Tibial artery (tissue), 4 donors: Measurements from ENCODE around the gene CLECL1.

Experiments
- DNase-seq, 2 donors: peaks; one replicate each; pipeline ENCODE4 v3.0.0-alpha.2; 2019
- H3K27ac ChIP-seq, 2 donors: fragments of 200-600 bp; sonication (generic) in 1 of 2; 1 replicate in 1 of 2; 2 replicates in 1 of 2; pipeline ENCODE4 v1.5.1; 2018 to 2019; ENCODE audit warnings: mild to moderate bottlenecking in 1 of 2
- H3K27me3 ChIP-seq, 2 donors: fragments of 200-600 bp; sonication (generic) in 1 of 2; one replicate each; pipeline versions ENCODE4 v1.5.1 to v1.6.0; 2016 to 2019
- H3K36me3 ChIP-seq, 3 donors: fragments of 200-600 bp; sonication (generic) in 2 of 3; one replicate each; pipeline ENCODE4 v1.5.1; 2016 to 2019; ENCODE audit warnings: mild to moderate bottlenecking in 2 of 3
- H3K4me1 ChIP-seq, 4 donors: fragments of 200-600 bp; sonication (generic) in 2 of 4; 1 replicate in 3 of 4; 2 replicates in 1 of 4; pipeline ENCODE4 v1.5.1; 2016 to 2019
- H3K4me3 ChIP-seq, 2 donors: fragments of 200-600 bp; sonication (generic) in 1 of 2; 1 replicate in 1 of 2; 2 replicates in 1 of 2; pipeline ENCODE4 v1.5.1; 2018 to 2019; ENCODE audit warnings: mild to moderate bottlenecking in 2 of 2
- H3K9me3 ChIP-seq, 3 donors: fragments of 200-600 bp; sonication (generic) in 1 of 3; one replicate each; pipeline ENCODE4 v1.5.1; 2016 to 2019
- intact Hi-C: fragments of 100-400 bp; cut with DNase I; formaldehyde crosslinking; loops from one replicate; pipeline ENCODE4 v1.15.0; 2023; ENCODE audit warnings: low total_unique reads
- TF ChIP-seq, protein P1 (sequence below), 2 experiments: fragments of 200-600 bp in 1 of 2; fragments of 450-650 bp in 1 of 2; IDR thresholded peaks; one replicate each; pipeline ENCODE4 v1.5.1; 2017 to 2019; ENCODE audit warnings: antibody characterized with exemption in 2 of 2, mild to moderate bottlenecking in 1 of 2, moderate library complexity in 1 of 2

CLECL1 gene

DNA sequence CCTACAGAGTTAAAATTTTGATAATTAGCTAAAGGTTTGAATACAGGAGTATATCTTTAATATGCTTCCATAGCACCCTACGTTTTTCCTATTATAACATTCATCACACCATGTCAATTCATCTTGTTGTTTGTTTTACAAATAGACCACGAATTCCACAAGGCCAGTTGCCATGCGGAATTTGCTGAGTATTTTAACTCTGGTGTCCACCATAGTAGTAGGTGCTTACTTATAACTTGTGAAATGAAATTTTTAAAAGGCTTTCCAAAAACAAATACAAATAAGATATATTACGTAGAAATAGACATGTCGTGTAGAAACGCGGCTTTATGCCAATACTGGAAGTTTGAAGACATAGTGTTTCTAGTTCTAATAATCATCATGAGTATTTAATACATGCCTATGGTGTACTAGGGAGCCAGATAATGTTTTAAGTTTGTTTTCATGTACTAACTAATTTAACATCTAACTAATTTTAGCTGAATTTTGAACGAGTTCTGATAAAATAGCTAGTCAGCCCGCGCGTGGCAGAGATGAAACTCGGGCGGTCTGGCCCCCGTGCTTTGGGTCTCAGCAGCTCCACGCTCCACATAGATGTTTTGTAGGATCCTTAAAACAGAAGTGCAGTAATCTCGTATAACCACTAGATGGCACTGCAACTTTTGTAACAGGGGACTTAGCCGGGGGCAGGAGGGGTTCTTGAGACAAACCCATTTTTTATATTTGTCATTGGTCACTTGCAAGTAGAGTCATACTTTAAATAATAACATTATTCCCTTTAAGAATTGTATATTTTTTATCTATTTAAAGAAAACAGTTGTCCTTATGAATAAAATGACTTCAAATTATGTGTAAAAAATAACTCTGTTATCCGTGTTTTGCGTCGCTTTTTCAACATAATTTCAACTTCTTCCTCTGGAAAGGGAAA lies 17.6 kb upstream of the CLECL1 start:
- Histone ChIP-seq H3K27ac (no peak overlapping the region), H3K4me3 (no peak overlapping the region), H3K36me3 (no peaks in the 10 kb centered on the region), H3K9me3 (no peaks in the 10 kb centered on the region), H3K27me3 (peaks cover 0 to 7% of the 10 kb centered on the region in 2 donors), H3K4me1 (peaks cover 0 to 10% (median 0%) of the 10 kb centered on the region in 4 donors)
- TF ChIP-seq, protein P1, sequence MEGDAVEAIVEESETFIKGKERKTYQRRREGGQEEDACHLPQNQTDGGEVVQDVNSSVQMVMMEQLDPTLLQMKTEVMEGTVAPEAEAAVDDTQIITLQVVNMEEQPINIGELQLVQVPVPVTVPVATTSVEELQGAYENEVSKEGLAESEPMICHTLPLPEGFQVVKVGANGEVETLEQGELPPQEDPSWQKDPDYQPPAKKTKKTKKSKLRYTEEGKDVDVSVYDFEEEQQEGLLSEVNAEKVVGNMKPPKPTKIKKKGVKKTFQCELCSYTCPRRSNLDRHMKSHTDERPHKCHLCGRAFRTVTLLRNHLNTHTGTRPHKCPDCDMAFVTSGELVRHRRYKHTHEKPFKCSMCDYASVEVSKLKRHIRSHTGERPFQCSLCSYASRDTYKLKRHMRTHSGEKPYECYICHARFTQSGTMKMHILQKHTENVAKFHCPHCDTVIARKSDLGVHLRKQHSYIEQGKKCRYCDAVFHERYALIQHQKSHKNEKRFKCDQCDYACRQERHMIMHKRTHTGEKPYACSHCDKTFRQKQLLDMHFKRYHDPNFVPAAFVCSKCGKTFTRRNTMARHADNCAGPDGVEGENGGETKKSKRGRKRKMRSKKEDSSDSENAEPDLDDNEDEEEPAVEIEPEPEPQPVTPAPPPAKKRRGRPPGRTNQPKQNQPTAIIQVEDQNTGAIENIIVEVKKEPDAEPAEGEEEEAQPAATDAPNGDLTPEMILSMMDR (IDR thresholded peaks at IDR 0.05) = peak; percentile 54 to 79
- DNase-seq = peak in 1 of 2 donors; percentile 28
- intact Hi-C loops = no loop called here

DNA sequence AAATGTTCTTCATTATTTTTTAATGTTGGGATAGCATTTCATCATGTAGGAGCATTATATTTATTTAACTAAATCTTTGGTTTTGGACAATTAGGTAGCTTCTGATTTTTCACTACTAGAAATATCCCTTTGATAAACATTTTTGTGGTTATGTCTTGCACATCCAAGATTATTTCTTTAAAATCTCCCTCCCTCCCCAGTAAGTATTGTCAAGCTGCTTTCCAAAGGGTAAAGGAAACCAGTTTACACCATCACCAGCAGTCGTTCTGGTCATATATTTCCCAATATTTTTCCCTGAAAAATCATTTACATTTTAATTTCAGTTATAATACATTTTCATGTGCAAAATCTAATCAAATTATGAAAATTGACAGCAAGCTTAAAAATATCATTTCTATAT lies 16.7 kb upstream of the CLECL1 start:
- TF ChIP-seq, protein P1 (IDR thresholded peaks at IDR 0.05) = no peak
- intact Hi-C loops = no loop called here
- no peaks in the 10 kb centered on the region for H3K27me3 ChIP-seq

DNA sequence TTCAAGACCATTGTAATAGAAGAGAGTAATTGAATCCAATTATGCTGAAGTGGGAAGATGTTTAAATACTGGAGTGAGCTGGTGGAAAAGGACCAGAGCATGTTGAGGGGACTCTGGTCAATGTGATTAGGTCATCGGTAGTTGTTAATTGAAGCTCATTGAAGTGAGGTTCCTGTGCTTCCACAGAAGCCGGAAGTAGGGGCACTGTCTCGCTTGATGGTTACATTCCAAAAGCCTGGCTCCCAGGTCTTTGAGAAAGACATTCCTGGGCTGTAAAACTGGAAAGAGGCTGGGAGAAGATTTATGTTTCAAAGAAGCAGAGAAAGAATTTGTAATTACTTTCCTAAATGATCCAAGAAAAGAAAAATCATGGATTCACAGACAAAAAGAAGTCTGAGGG lies 12.3 kb upstream of the CLECL1 start:
- TF ChIP-seq, protein P1 (IDR thresholded peaks at IDR 0.05) = no peak
- H3K27me3 ChIP-seq = no peaks in the 10 kb centered on the region
- DNase-seq = no peak
- no peak overlapping the region for H3K27ac ChIP-seq
- no peak overlapping the region for H3K4me3 ChIP-seq
- no peaks in the 10 kb centered on the region for H3K36me3 ChIP-seq
- H3K9me3 ChIP-seq = no peaks in the 10 kb centered on the region
- H3K4me1 ChIP-seq = no peaks in the 10 kb centered on the region
- intact Hi-C loops = no loop called here

More for the DNA sequence above, 16.7 kb upstream of the CLECL1 start:
- H3K27ac ChIP-seq = no peak overlapping the region
- H3K36me3 ChIP-seq = no peaks in the 10 kb centered on the region
- no peak overlapping the region for H3K4me3 ChIP-seq
- no peaks in the 10 kb centered on the region for H3K9me3 ChIP-seq
- no peak for DNase-seq
- peaks cover 0 to 10% (median 0%) of the 10 kb centered on the region in 4 donors for H3K4me1 ChIP-seq

DNA sequence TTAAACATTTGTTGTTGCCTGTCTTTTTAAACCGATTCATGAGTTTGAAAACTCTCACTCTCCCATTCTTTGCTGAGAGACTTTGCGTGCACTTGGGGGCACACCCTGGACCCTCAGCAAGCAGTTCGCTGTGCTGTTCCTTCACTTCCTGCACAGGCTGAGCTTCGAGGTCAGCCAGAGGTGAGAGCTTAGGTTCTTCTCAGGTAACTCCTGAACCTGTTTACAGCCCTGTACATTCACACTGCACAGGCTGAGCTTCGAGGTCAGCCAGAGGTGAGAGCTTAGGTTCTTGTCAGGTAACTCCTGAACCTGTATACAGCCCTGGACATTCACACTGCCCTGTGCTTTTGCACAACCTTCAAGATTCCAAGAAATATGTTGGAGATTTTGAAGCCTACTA lies 9.8 kb upstream of the CLECL1 start:
- Histone ChIP-seq H3K36me3 (no peaks in the 10 kb centered on the region), H3K27me3 (peaks cover 0 to 3% of the 10 kb centered on the region in 2 donors), H3K4me3 (no peak overlapping the region), H3K9me3 (no peaks in the 10 kb centered on the region), H3K4me1 (no peaks in the 10 kb centered on the region), H3K27ac (no peak overlapping the region)
- intact Hi-C loops = no loop called here
- no peak for DNase-seq
- TF ChIP-seq, protein P1 (IDR thresholded peaks at IDR 0.05) = no peak

DNA sequence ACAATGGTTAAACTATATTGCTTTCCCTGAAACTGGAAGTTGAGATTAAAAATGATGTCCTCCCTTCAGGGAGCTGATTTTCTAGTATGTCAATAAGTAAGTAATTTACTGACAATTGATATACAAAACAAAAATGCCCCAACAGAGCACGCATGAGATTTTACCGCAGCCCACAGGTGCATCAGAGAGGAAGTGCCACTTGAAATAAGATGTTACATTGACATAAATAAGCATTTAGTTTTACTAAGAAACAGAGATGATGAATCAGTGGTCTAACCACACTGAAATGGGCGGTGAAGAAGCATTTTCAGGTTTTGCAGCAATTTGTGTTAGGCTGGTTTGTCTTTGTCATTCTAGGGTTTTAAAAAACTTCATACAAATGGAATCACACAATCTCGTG lies 8.8 kb upstream of the CLECL1 start:
- intact Hi-C loops = no loop called here
- TF ChIP-seq, protein P1 (IDR thresholded peaks at IDR 0.05) = no peak
- H3K9me3 ChIP-seq = no peaks in the 10 kb centered on the region
- H3K4me1 ChIP-seq = no peaks in the 10 kb centered on the region
- H3K27ac ChIP-seq = no peak overlapping the region
- no peak for DNase-seq
- peaks cover 0 to 3% of the 10 kb centered on the region in 2 donors for H3K27me3 ChIP-seq
- no peaks in the 10 kb centered on the region for H3K36me3 ChIP-seq
- H3K4me3 ChIP-seq = no peak overlapping the region
